HUES48 (cell line): Measurements from ENCODE around the gene POLDIP3.

ENCODE experiments used
- H3K27ac ChIP-seq: one replicate; pipeline ENCODE4 v1.7.0; 2013; ENCODE audit warnings: low read depth, low read length, inconsistent platforms
- H3K27me3 ChIP-seq: 2 replicates; pipeline ENCODE4 v1.6.1; 2013; ENCODE audit warnings: mild to moderate bottlenecking, low read length; ENCODE audit not compliant: control insufficient read depth, insufficient read depth
- H3K36me3 ChIP-seq: 2 replicates; pipeline ENCODE4 v1.6.1; 2013; ENCODE audit warnings: low read length; ENCODE audit not compliant: control insufficient read depth, insufficient read depth
- H3K4me1 ChIP-seq: 2 replicates; pipeline ENCODE4 v1.6.1; 2013; ENCODE audit warnings: mild to moderate bottlenecking, low read length; ENCODE audit not compliant: control insufficient read depth, insufficient read depth
- H3K4me3 ChIP-seq: 2 replicates; pipeline ENCODE4 v1.5.1; 2013; ENCODE audit warnings: mild to moderate bottlenecking, low read depth, low read length
- H3K9ac ChIP-seq: 2 replicates; pipeline ENCODE4 v1.6.1; 2013; ENCODE audit warnings: mild to moderate bottlenecking, low read depth, low read length, moderate library complexity
- H3K9me3 ChIP-seq: 2 replicates; pipeline ENCODE4 v1.6.1; 2013; ENCODE audit warnings: low read length; ENCODE audit not compliant: control insufficient read depth, insufficient read depth

The POLDIP3 gene

GRCh38 chr22:42637555-42637954, 22.9 kb upstream of the POLDIP3 start:
- Histone ChIP-seq H3K27ac (no peak overlapping the region), H3K4me1 (no peaks in the 10 kb centered on the region), H3K27me3 (no peaks in the 10 kb centered on the region), H3K4me3 (no peak overlapping the region), H3K36me3 (peaks cover 17% of the 10 kb centered on the region), H3K9ac (no peak overlapping the region), H3K9me3 (no peaks in the 10 kb centered on the region)

GRCh38 chr22:42636506-42636905, 21.8 kb upstream of the POLDIP3 start:
- Histone ChIP-seq H3K27ac (no peak overlapping the region), H3K36me3 (peaks cover 27% of the 10 kb centered on the region), H3K4me3 (no peak overlapping the region), H3K4me1 (no peaks in the 10 kb centered on the region), H3K9ac (no peak overlapping the region), H3K27me3 (no peaks in the 10 kb centered on the region), H3K9me3 (no peaks in the 10 kb centered on the region)

DNA sequence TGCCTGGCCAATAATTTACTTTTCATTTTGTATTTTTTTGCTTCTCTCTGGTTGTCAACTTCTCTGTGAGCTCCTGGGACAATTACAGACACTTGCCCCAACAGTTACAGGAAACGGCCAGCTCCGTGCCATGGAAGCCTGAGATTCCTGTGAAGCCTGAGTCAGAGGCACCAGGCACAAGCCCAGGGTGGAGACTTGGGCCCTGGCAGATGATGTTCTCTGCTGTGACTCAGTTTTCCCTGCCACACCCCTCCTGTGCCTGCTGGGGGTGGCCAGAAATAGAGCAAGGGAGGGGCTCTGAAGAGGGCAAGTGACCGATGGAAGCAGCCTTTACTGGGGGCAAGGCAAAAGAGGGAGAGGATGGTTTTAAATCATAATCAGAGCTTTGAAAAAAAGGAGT, 20.8 kb upstream of the POLDIP3 start:
- peaks cover 36% of the 10 kb centered on the region for H3K36me3 ChIP-seq
- H3K9ac ChIP-seq: no peak overlapping the region
- H3K27me3 ChIP-seq: no peaks in the 10 kb centered on the region
- no peak overlapping the region for H3K27ac ChIP-seq
- H3K4me3 ChIP-seq: no peak overlapping the region
- no peaks in the 10 kb centered on the region for H3K9me3 ChIP-seq
- no peaks in the 10 kb centered on the region for H3K4me1 ChIP-seq

GRCh38 chr22:42633013-42633412, 18.3 kb upstream of the POLDIP3 start:
- Histone ChIP-seq H3K27ac (no peak overlapping the region), H3K36me3 (peaks cover 56% of the 10 kb centered on the region)

DNA sequence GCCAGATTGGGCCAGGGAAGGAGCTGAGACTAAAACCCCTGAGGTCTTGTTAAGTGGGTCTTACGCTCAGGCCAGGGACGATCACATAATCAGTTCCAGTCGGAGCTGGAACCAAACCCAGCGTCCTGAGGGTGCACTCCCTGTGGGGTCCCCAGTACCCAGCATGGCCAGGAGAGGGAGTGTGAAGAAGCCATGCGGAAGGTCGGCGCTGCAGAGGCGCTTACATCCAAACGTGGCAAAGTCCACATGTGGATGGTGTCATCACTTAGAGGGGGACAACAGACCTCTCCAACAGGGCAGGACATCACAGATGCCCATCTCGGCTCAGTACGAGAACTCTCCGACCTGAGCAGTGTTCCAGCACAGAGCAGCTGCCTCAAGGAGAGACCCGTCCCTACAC, 17.4 kb upstream of the POLDIP3 start:
- Histone ChIP-seq H3K27me3 (no peaks in the 10 kb centered on the region), H3K27ac (no peak overlapping the region), H3K4me1 (no peaks in the 10 kb centered on the region), H3K9me3 (no peaks in the 10 kb centered on the region), H3K36me3 (peaks cover 65% of the 10 kb centered on the region), H3K9ac (no peak overlapping the region), H3K4me3 (no peak overlapping the region)

More at GRCh38 chr22:42633013-42633412, 18.3 kb upstream of the POLDIP3 start:
- H3K9ac ChIP-seq: no peak overlapping the region
- no peak overlapping the region for H3K4me3 ChIP-seq
- no peaks in the 10 kb centered on the region for H3K27me3 ChIP-seq
- H3K9me3 ChIP-seq: no peaks in the 10 kb centered on the region
- H3K4me1 ChIP-seq: no peaks in the 10 kb centered on the region

- Histone ChIP-seq H3K4me3 (no peak overlapping the region), H3K27ac (no peak overlapping the region), H3K36me3 (peaks cover 74% of the 10 kb centered on the region), H3K9ac (no peak overlapping the region), H3K9me3 (no peaks in the 10 kb centered on the region), H3K27me3 (no peaks in the 10 kb centered on the region), H3K4me1 (no peaks in the 10 kb centered on the region)
These were observed 16.4 kb upstream of the POLDIP3 start for GRCh38 chr22:42630901-42631602.

DNA sequence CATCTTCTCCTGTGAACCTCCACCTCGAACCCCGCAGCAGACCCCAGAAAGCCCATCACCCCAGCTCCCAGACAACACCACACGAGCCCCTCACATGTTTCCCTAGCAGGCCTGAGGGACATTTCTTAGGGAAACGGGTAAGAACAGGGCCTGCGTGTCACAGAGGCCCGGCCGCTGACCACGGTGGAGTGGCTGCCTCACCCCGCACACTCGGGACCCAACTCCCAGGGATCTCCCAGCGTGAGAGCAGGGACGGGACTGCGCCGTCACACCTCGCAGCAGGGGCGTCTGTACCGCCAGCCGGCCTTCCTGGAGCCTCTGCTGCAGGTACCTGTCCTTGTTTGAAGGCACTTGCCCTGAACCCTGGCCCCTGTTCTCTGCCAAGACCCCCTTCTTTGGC, 15.5 kb upstream of the POLDIP3 start:
- H3K9ac ChIP-seq: no peak overlapping the region
- no peaks in the 10 kb centered on the region for H3K4me1 ChIP-seq
- H3K27ac ChIP-seq: no peak overlapping the region
- H3K4me3 ChIP-seq: no peak overlapping the region
- peaks cover 74% of the 10 kb centered on the region for H3K36me3 ChIP-seq
- H3K9me3 ChIP-seq: no peaks in the 10 kb centered on the region
- H3K27me3 ChIP-seq: no peaks in the 10 kb centered on the region

DNA sequence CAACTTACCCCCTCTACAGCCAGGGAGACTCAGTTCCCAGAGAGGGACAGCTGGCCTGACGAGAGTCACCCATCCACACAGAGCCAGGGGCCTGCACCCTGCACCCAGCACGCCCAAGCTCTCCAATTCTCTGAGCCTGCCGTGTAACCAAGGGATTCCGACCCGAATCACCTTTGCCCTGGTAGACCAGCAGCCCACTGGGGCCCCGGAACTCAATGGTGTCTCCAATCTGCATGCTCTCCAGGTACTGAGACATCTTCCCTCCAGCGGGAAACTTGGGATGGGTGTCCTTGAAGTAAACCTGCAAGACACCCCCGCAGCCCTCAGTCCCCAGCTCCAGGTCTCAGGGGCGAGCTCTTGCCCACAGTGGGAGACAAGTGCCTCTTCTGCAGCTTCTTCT, 13.3 kb upstream of the POLDIP3 start:
- Histone ChIP-seq H3K27ac (no peak overlapping the region), H3K4me1 (no peaks in the 10 kb centered on the region), H3K27me3 (no peaks in the 10 kb centered on the region), H3K36me3 (peaks cover 83% of the 10 kb centered on the region), H3K9me3 (no peaks in the 10 kb centered on the region), H3K4me3 (no peak overlapping the region), H3K9ac (no peak overlapping the region)

DNA sequence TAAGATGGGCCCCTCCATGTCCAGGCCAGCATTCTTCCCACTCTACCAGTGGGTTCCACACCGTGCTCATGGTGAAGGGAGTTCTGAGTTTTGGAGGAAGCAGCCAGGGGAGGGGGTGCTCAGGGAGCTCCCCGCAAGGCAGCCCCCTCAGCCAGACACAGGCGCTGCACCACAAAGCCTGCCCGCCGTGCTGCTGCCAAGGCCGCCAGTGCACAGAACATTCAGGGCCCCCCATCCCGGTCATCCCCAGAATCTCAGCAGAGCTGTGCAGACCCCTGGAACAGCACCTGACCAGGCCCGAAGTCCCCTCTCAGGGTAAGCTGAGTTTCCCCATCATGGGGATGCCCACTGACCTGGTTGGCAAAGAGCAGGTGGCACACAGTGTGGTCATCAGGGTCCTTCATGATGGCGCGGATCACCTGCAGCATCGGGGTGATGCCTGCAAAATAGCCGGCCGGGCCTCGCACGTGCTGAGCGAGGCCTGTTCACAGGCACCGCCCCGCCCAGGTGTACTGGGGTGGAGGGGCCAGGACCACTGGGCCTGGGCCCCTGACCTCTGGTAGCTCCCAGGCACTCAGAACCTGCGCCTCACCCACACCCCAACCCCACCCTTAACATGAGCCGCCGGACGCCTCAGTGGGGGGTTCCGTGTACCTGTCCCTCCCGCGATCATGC, 12.4 kb upstream of the POLDIP3 start:
- Histone ChIP-seq H3K27ac (no peak overlapping the region), H3K9ac (no peak overlapping the region), H3K4me1 (no peaks in the 10 kb centered on the region), H3K4me3 (no peak overlapping the region), H3K9me3 (no peaks in the 10 kb centered on the region), H3K36me3 (peaks cover 80% of the 10 kb centered on the region), H3K27me3 (no peaks in the 10 kb centered on the region)

DNA sequence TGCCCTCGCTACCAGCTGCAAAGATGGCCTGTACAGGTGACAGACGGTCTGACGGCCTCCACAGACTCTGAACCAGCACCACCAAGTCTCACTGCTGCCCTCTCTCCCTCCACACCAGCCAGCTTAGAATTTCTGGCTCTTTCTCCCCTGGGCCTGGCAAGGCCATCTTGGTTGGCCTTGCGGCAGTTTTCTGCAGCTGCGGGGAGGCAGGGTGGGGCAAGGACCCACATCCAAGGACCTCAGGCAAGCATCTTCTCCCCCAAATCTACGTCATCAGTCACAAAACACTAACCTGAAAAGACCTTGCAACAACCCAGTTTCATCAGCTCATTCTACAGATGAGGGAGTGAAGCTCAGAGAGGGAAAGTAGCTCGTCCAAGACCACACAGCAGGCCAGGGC, 11.7 kb upstream of the POLDIP3 start:
- Histone ChIP-seq H3K27ac (no peak overlapping the region), H3K36me3 (peaks cover 74% of the 10 kb centered on the region), H3K4me3 (no peak overlapping the region), H3K9ac (no peak overlapping the region), H3K4me1 (no peaks in the 10 kb centered on the region), H3K9me3 (no peaks in the 10 kb centered on the region), H3K27me3 (no peaks in the 10 kb centered on the region)

DNA sequence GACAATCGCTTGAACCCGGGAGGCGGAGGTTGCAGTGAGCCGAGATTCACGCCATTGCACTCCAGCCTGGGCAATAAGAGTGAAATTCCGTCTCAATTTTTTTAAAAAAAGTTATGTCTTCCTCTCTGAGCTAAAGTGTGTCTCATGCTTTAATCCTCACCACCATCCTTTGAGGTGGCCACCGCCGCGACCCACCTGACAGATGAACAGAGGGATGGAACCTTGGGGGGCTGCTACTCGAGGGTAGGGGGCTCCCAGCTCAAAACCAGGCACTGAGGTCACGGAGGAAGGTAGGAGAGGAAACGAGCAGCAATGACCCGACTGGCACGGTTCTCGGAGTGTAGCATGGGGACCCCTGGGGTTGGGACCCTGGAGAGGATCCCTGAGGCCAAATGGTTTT, 10.7 kb upstream of the POLDIP3 start:
- Histone ChIP-seq H3K4me1 (no peaks in the 10 kb centered on the region), H3K4me3 (no peak overlapping the region), H3K27ac (no peak overlapping the region), H3K36me3 (peaks cover 65% of the 10 kb centered on the region), H3K9me3 (no peaks in the 10 kb centered on the region), H3K27me3 (no peaks in the 10 kb centered on the region), H3K9ac (no peak overlapping the region)
